HCT116 (cell line): ENCODE data around the gene NPFFR1.

ENCODE experiments used
- EZH2 ChIP-seq: fragments of 200-600 bp; sonication (generic); IDR thresholded peaks from 2 replicates; pipeline ENCODE4 v1.6.1; 2017; ENCODE audit warnings: antibody characterized with exemption, mixed run types
- POLR2A ChIP-seq: IDR thresholded peaks from 2 replicates; pipeline ENCODE4 v1.7.0; 2011; ENCODE audit warnings: borderline replicate concordance; ENCODE audit not compliant: insufficient read depth, insufficient read length; ENCODE audit errors: extremely low read depth
- REST ChIP-seq: IDR thresholded peaks from 2 replicates; pipeline ENCODE4 v1.6.1; 2012; ENCODE audit warnings: low read depth
- ZNF274 ChIP-seq: fragments of 200-500 bp; sonication (Bioruptor generic); IDR thresholded peaks from 2 replicates; pipeline ENCODE4 v1.6.1; 2014; ENCODE audit warnings: mild to moderate bottlenecking, low read depth, low read length, inconsistent platforms

- TF ChIP-seq POLR2A, result no peak
- no peak for TF ChIP-seq EZH2
- no peak for TF ChIP-seq ZNF274
- TF ChIP-seq REST, result no peak
Measured at GRCh38 chr10:70321233-70321632, 37.4 kb upstream of the NPFFR1 start.
